Heart left ventricle (tissue), 13 donors: ENCODE data around the gene CAPN7.

ENCODE experiments used
- CTCF ChIP-seq, 12 donors: fragments of 200-600 bp; sonication (generic) in 4 of 12; IDR thresholded peaks; one replicate each; pipeline versions ENCODE4 v1.5.0 to v1.8.0; 2018 to 2022; ENCODE audit warnings: antibody characterized with exemption in 12 of 12, mild to moderate bottlenecking in 5 of 12
- POLR2A ChIP-seq, 2 donors: fragments of 450-650 bp; IDR thresholded peaks; one replicate each; pipeline ENCODE4 v1.6.1; 2017; ENCODE audit warnings: antibody characterized with exemption in 2 of 2, mild to moderate bottlenecking in 2 of 2, moderate library complexity in 2 of 2
- donor health status: ischemic (EF 13 %, LVEDD 7.1; RV severe dilation, severe dysfunction).
- donor health status: DM: no; HTN: yes; CAD: no.
- donor health status: DM: no; HTN: no; CAD: no.
- donor health status: ischemic (EF 25% LVEDD 6.9; RV normal size, moderate dysfunction).
- donor health status: ischemic (EF 25% LVEDD 5.7; RV mildly dilated, moderate dysfunction).
- donor health status: ischemic (EF 35%, LVEDD 5.7; RV mildly dilated, moderate dysfunction).
- donor health status: nonischemic (EF 11% LVEDD 7.7; RV severe dilation, severe dysfunction).
- donor health status: DM: yes; HTN: yes; CAD: no.
- donor health status: PGD.
- donor health status: ischemic (EF 29% LVEDD 5.4; RV normal size, mild dysfunction).
- donor health status: nonischemic (EF 23%, LVEDD 6.1; RV moderate dilation, normal function).

GRCh38 chr3:15211937-15212336, 5.9 kb downstream of the CAPN7 start:
- TF ChIP-seq CTCF (IDR thresholded peaks at IDR 0.05) (no peak), POLR2A (IDR thresholded peaks at IDR 0.05) (no peak)
